Placental epithelial cell (primary cell): ENCODE results near the gene DIO1. TPM values are rescaled to one million over a fixed set of nuclear protein-coding genes. Genes with fewer than 3 reads are reported as not detected.

Experiments
- total RNA-seq: library from RNA; depleted of rRNA; stranded (reverse); fragments of >200 nt; gene quantifications from 2 replicates; pipeline ENCODE4 v1.2.3, GENCODE V29; 2012

Gene DIO1
- not detected in 2 replicates for total RNA-seq

DNA sequence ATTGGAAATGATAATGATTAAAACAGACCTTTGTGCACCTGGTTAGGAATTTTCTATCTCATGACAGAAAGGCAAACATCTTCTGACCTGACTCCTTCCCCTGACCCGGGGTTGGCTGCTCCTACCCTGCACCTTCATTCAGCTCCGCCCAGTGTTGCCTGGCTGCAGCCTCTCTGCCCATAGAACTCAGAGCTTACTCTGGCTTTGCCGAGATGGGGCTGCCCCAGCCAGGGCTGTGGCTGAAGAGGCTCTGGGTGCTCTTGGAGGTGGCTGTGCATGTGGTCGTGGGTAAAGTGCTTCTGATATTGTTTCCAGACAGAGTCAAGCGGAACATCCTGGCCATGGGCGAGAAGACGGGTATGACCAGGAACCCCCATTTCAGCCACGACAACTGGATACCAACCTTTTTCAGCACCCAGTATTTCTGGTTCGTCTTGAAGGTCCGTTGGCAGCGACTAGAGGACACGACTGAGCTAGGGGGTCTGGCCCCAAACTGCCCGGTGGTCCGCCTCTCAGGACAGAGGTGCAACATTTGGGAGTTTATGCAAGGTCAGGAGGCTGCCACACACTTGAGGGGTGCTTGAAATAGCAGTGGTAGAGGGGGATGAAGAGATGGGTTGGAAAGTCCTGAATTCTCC, at the start of gene DIO1:
TSS of gene DIO1 (plus strand) at position 189 of the 638 bp plus-strand sequence. CDS start at position 213, 24 bp downstream.

DNA sequence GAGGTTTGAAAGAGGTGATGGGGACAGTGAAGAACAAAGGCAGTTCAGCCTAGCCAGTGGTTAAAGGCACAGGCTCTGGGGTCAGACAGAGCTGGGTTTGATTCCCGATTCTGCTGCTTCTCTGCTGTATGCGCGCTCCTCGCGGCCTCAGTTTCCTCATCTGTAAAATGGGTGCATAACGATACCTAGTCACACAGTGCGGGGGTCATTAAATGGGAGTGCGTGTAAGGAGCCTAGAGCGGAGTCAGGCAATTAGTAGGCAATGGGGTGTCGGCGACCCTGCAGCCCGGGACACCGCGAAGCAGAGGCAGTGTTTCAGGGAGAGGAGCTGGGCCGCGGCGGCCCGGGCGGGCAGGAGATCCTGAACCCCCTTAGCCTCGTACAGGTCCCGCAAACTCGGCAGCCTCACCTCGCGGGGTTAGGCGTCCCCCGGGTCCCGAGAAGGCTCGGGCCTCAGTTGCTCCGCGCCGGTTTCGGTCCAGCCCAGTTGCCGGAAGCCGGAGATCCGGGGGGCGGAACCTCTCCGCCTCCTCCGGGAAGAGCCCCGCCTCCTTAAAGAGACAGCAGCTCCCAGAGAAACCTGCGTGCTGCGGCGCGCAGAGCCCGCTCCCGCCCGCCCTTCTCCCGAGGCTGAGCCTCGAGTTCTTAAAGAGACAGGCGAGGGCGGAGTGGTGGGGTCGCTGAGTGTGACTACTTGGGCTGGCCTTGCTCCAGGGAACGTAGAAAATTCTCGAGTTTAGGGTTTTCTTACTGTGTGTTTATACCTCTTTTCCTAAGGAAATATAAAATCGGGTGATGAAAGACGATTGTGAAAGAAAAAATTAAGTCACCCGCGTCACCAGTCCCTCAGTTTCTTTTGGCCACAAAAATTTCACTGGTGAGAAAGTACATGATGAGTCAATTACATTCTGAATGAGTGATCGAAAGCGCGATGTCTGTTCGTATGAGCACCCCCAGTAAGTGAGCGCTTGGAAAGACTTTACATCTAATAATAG, 4.4 kb upstream of the DIO1 start, which contains the start of gene YIPF1:
TSS of gene YIPF1 (minus strand) at position 494 of the 995 bp plus-strand sequence. CDS start 860 bp downstream, outside the sequence.

DNA sequence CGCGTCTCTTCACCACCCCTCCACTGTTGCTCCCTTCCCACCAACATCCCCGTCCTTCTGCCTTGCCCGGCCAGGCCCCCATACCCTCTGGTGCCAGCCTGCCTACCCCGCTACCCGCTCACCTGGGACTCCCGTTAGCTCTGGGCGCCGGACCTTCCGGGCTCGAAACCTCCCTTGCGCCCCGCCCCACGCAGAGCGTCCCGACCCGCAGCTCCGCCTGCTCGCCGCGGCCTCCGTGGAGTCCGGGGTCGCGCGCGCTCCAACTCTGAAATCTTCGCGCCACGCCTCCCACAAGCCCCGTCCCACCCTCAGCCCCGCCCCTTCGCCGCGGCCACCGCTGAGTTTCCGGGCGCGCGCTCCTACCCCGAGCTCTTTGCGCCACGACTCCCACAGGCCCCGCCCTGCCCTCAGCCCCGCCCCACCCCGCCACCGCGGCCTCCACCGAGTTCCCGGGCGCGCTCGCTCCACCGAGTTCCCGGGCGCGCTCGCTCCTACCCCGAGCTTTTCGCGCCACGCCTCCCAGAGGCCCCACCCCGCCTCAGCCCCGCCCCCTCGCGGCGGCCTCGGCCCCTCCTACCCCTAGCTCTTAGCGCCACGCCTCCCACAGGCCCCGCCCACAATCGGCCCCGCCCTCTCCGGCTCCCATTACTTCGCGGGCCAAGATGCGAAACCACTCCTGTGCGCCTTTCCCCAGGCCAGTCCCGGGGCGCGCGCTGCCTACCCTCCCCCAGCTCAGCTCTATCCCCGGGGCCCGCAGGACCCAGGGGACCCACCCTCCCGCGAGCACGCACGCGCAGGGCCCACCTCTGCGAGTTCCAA, 51.7 kb downstream of the DIO1 start, which contains the start of gene IFT25:
TSS of gene IFT25 (minus strand) at position 267 of the 819 bp plus-strand sequence. CDS start 5,617 bp downstream, outside the sequence.

DNA sequence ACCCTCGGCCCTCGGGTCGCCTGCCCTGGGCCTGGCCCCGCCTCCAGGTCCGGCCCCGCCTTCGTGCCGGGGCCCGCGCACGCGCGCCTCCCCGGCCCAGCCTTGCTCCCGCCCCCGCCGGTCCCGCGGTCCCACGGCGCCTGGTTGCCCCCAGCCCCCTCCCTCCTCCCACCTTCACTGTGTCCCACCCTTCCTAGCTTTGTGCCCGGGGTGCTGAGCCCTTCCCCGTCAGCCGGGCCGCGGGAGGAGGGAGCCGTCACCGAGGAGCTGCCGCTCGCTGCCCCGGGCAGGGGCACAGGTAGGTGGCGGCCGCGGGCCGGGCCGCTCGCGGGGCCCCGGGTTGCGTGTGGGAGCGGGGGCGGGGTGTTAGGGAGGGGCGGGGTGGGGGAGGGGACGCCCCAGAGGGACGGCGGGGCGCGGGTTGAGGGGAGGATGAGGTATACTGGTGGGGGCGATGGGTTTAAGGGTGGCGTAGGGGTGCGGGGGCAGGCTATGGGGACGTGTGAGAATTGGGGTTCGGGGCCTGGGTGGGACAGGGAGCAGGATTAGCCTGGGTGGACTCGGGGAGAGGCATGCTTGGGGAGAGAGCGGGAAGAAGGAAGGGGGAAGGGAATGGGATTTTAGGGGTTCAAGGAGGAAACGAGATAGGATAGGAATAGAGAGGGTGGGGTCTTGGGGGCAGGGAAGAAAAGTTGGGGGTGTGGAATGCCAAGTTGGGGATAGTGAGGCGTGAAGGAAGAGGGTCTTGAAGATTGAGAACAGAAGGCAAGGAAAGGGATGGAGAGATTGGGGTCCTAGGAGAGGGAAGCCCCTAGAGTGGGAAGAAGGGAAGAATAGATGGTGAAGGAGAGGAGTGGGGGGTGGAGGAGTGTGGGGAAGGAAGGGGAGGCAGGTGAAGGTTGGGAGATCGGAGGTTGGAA, 52.5 kb downstream of the DIO1 start, which contains the start of gene LRRC42:
TSS of gene LRRC42 (plus strand) at position 99 of the 920 bp plus-strand sequence. CDS start 5,650 bp downstream, outside the sequence.

Other genes with a start within 250 kb of the DIO1 start
- gene GLIS1, start 155.0 kb upstream of the DIO1 start, total RNA-seq, result 0.11 TPM in 1 of 2 replicates, not detected in the other
- gene NDC1, start 55.9 kb upstream of the DIO1 start, total RNA-seq, result 5.1 and 19.1 TPM in 2 replicates
- gene YIPF1, start 4.4 kb upstream of the DIO1 start, total RNA-seq, result 22.0 and 36.7 TPM in 2 replicates
- 28.3 and 38.5 TPM in 2 replicates for gene IFT25, start 51.5 kb downstream of the DIO1 start, total RNA-seq
- gene LRRC42, start 52.2 kb downstream of the DIO1 start, total RNA-seq, result 54.2 and 60.7 TPM in 2 replicates
- not detected in 2 replicates for gene LDLRAD1, start 124.0 kb downstream of the DIO1 start, total RNA-seq
- 215 and 309 TPM in 2 replicates for gene TMEM59, start 159.0 kb downstream of the DIO1 start, total RNA-seq
- gene TCEANC2, start 159.4 kb downstream of the DIO1 start, total RNA-seq, result 3.5 and 4.0 TPM in 2 replicates